ENCODE measurements around the gene LIPJ. TPM values are rescaled to one million over a fixed set of nuclear protein-coding genes. Genes with fewer than 3 reads are reported as not detected.

LIPJ gene
- total RNA-seq, 2 donors from 2014 or later = 0.09 to 0.17 TPM

GRCh38 chr10:88616250-88616977 lies 29.9 kb downstream of the LIPJ start:
- 81% methylated on average over 11 of the region's 18 CpGs for WGBS
- H3K9me3 ChIP-seq = no peaks in the 10 kb centered on the region
- no peak overlapping the region for H3K27ac ChIP-seq
- no peak for DNase-seq (ENCODE audit: low spot score)
- no peaks in the 10 kb centered on the region for H3K27me3 ChIP-seq (replicated peaks; ENCODE audit: insufficient read depth)
- no peaks in the 10 kb centered on the region for H3K4me1 ChIP-seq (replicated peaks)
- intact Hi-C loops (cut with DNase I) = no loop called here
- no peak overlapping the region for H3K4me3 ChIP-seq
- TF ChIP-seq CTCF (IDR thresholded peaks at IDR 0.05) (no peak), POLR2A (IDR thresholded peaks at IDR 0.05) (no peak), POLR2AphosphoS5 (IDR thresholded peaks at IDR 0.05) (no peak)
- H3K36me3 ChIP-seq = no peaks in the 10 kb centered on the region

GRCh38 chr10:88617772-88618300 lies 31.3 kb downstream of the LIPJ start:
- no peaks in the 10 kb centered on the region for H3K9me3 ChIP-seq
- no peak overlapping the region for H3K4me3 ChIP-seq
- no peaks in the 10 kb centered on the region for H3K36me3 ChIP-seq
- no peaks in the 10 kb centered on the region for H3K27me3 ChIP-seq (replicated peaks; ENCODE audit: insufficient read depth)
- no peaks in the 10 kb centered on the region for H3K4me1 ChIP-seq (replicated peaks)
- intact Hi-C loops (cut with DNase I) = no loop called here
- DNase-seq (ENCODE audit: low spot score) = no peak
- no peak overlapping the region for H3K27ac ChIP-seq
- 94% methylated on average over 1 of the region's 1 CpG for WGBS
- TF ChIP-seq CTCF (IDR thresholded peaks at IDR 0.05) = no peak
- no peak for TF ChIP-seq POLR2AphosphoS5 (IDR thresholded peaks at IDR 0.05)
- TF ChIP-seq POLR2A (IDR thresholded peaks at IDR 0.05) = no peak

GRCh38 chr10:88618496-88618895 lies 31.9 kb downstream of the LIPJ start:
- no peak overlapping the region for H3K27ac ChIP-seq
- no peak for TF ChIP-seq POLR2A (IDR thresholded peaks at IDR 0.05)
- TF ChIP-seq CTCF (IDR thresholded peaks at IDR 0.05) = no peak
- TF ChIP-seq POLR2AphosphoS5 (IDR thresholded peaks at IDR 0.05) = no peak
- H3K4me3 ChIP-seq = no peak overlapping the region
- no peaks in the 10 kb centered on the region for H3K27me3 ChIP-seq (replicated peaks; ENCODE audit: insufficient read depth)
- DNase-seq (ENCODE audit: low spot score) = no peak
- WGBS = 83% methylated on average over 1 of the region's 1 CpG
- H3K9me3 ChIP-seq = no peaks in the 10 kb centered on the region
- no peaks in the 10 kb centered on the region for H3K4me1 ChIP-seq (replicated peaks)
- no peaks in the 10 kb centered on the region for H3K36me3 ChIP-seq
- intact Hi-C loops (cut with DNase I) = no loop called here

GRCh38 chr10:88620441-88620840 lies 33.9 kb downstream of the LIPJ start:
- Histone ChIP-seq H3K36me3 (no peaks in the 10 kb centered on the region), H3K27ac (no peak overlapping the region), H3K9me3 (no peaks in the 10 kb centered on the region), H3K27me3 (replicated peaks; ENCODE audit: insufficient read depth) (no peaks in the 10 kb centered on the region), H3K4me1 (replicated peaks) (no peaks in the 10 kb centered on the region), H3K4me3 (no peak overlapping the region)
- DNase-seq (ENCODE audit: low spot score) = no peak
- intact Hi-C loops (cut with DNase I) = no loop called here
- TF ChIP-seq POLR2A (IDR thresholded peaks at IDR 0.05) = no peak
- no peak for TF ChIP-seq POLR2AphosphoS5 (IDR thresholded peaks at IDR 0.05)
- TF ChIP-seq CTCF (IDR thresholded peaks at IDR 0.05) = no peak
- 67% methylated on average over 1 of the region's 1 CpG for WGBS

- no peaks in the 10 kb centered on the region for H3K36me3 ChIP-seq
Observed at GRCh38 chr10:88623835-88624234, 37.3 kb downstream of the LIPJ start.

More at GRCh38 chr10:88623835-88624234, 37.3 kb downstream of the LIPJ start:
- no peaks in the 10 kb centered on the region for H3K27me3 ChIP-seq (replicated peaks; ENCODE audit: insufficient read depth)
- no peaks in the 10 kb centered on the region for H3K4me1 ChIP-seq (replicated peaks)
- no peak for DNase-seq (ENCODE audit: low spot score)
- no peak overlapping the region for H3K27ac ChIP-seq
- intact Hi-C loops (cut with DNase I) = no loop called here
- H3K9me3 ChIP-seq = no peaks in the 10 kb centered on the region
- 20% methylated on average over 2 of the region's 2 CpGs for WGBS
- TF ChIP-seq POLR2A (IDR thresholded peaks at IDR 0.05) (no peak), CTCF (IDR thresholded peaks at IDR 0.05) (no peak), POLR2AphosphoS5 (IDR thresholded peaks at IDR 0.05) (no peak)
- no peak overlapping the region for H3K4me3 ChIP-seq

All from prostate gland (tissue), 2 donors.